GM12878 (cell line): ENCODE results near the gene MRAS. TPM values are rescaled to one million over a fixed set of nuclear protein-coding genes. Genes with fewer than 3 reads are reported as not detected.

Experiments used
- ATAC-seq: fragments of 200-7000 bp; cut with Tn5 transposase; 3 replicates; pipeline ENCODE4 v1.9.1; 2020; ENCODE audit warnings: mild to moderate bottlenecking, moderate library complexity
- BruUV-seq: library from RNA; stranded (reverse); fragments of 400-500 nt; replicated peaks from 2 replicates; lab custom pipeline; 2021; lab: Mats Ljungman, UMichigan
- CTCF ChIA-PET: fragments of 300-600 bp; sonication (Branson Sonifier 250); formaldehyde crosslinking; extraction: SDS; loops from one replicate; lab custom pipeline; 2021; ENCODE audit warnings: inconsistent platforms; lab: Yijun Ruan, JAX
- POLR2A ChIA-PET: fragments of 350-600 bp; formaldehyde crosslinking; extraction: SDS; loops from one replicate; lab custom pipeline; 2021; ENCODE audit warnings: inconsistent platforms; lab: Charles Lee
- RAD21 ChIA-PET: fragments of 300-600 bp; sonication (Branson Sonifier 250); formaldehyde crosslinking; loops from one replicate; lab custom pipeline; 2023; ENCODE audit warnings: antibody characterized with exemption; ENCODE audit not compliant: unreplicated experiment; lab: Charles Lee
- SMC1A ChIA-PET: fragments of 300-600 bp; sonication (Branson Sonifier 250); formaldehyde crosslinking; loops from one replicate; lab custom pipeline; 2023; ENCODE audit not compliant: unreplicated experiment, uncharacterized antibody; lab: Charles Lee
- DNase-seq: peaks from one replicate; pipeline ENCODE4 v3.0.0-alpha.2; 2011; ENCODE audit warnings: low read depth, low spot score
- FAIRE-seq: peaks from 3 replicates; lab custom pipeline; 2011; peaks lifted over from hg19 to GRCh38; lab: Jason Lieb, UNC
- H2AFZ ChIP-seq: 2 replicates; pipeline ENCODE4 v1.6.0; 2011; ENCODE audit warnings: low read depth, low read length, control low read depth; ENCODE audit not compliant: control insufficient read depth
- H3K27ac ChIP-seq: 2 replicates; pipeline ENCODE4 v1.5.1; 2011; ENCODE audit warnings: control low read depth; ENCODE audit not compliant: control insufficient read depth, insufficient read depth
- H3K27me3 ChIP-seq, 2 experiments: replicated peaks in 1 of 2; 2 replicates each; pipeline versions ENCODE4 v1.6.0 to v1.6.1; 2011; ENCODE audit warnings: low read length in 1 of 2; ENCODE audit not compliant: control insufficient read depth in 2 of 2, insufficient read depth in 2 of 2
- H3K36me3 ChIP-seq, 2 experiments: 2 replicates each; pipeline ENCODE4 v1.5.1; 2011; ENCODE audit warnings: low read length in 1 of 2; ENCODE audit not compliant: control insufficient read depth in 2 of 2, insufficient read depth in 2 of 2
- H3K4me1 ChIP-seq: 2 replicates; pipeline ENCODE4 v1.6.1; 2011; ENCODE audit warnings: mild to moderate bottlenecking, low read length, moderate library complexity, mixed read lengths; ENCODE audit not compliant: control insufficient read depth, insufficient read depth
- H3K4me2 ChIP-seq: 2 replicates; pipeline ENCODE4 v1.6.0; 2011; ENCODE audit warnings: control low read depth; ENCODE audit not compliant: control insufficient read depth, insufficient read depth
- H3K4me3 ChIP-seq: fragments of 200-600 bp; sonication (generic); 2 replicates; pipeline ENCODE4 v1.5.1; 2016
- H3K79me2 ChIP-seq: 2 replicates; pipeline ENCODE4 v1.6.0; 2011; ENCODE audit warnings: low read length; ENCODE audit not compliant: control insufficient read depth, insufficient read depth
- H3K9ac ChIP-seq: 2 replicates; pipeline ENCODE4 v1.8.0; 2011; ENCODE audit warnings: low read length, control low read depth, mixed read lengths; ENCODE audit not compliant: control insufficient read depth, insufficient read depth
- H3K9me3 ChIP-seq: replicated peaks from 3 replicates; pipeline ENCODE4 v1.5.1; 2011; ENCODE audit warnings: mild to moderate bottlenecking, low read length; ENCODE audit not compliant: control insufficient read depth, insufficient read depth
- H4K20me1 ChIP-seq: 2 replicates; pipeline ENCODE4 v1.6.0; 2011; ENCODE audit not compliant: control insufficient read depth, insufficient read depth
- ASH2L ChIP-seq: fragments of 300-600, 200-600 bp; sonication (generic); IDR thresholded peaks from 2 replicates; pipeline ENCODE4 v1.6.1; 2017; ENCODE audit warnings: low read depth, mild to moderate bottlenecking, borderline replicate concordance
- CBX3 ChIP-seq: fragments of 200-600 bp; sonication (generic); IDR thresholded peaks from 2 replicates; pipeline ENCODE4 v1.6.1; 2016; ENCODE audit warnings: low read depth, borderline replicate concordance
- ESRRA ChIP-seq: IDR thresholded peaks from 2 replicates; pipeline ENCODE4 v1.6.1; 2012; ENCODE audit warnings: mild to moderate bottlenecking, low read length, improper control_type of control experiment
- IKZF1 ChIP-seq: fragments of 450-650 bp; conservative IDR thresholded peaks from 2 replicates; pipeline ENCODE4 v1.6.1; 2017; ENCODE audit warnings: antibody characterized with exemption, mild to moderate bottlenecking
- KDM1A ChIP-seq: fragments of 200-600 bp; sonication (generic); IDR thresholded peaks from 2 replicates; pipeline ENCODE4 v1.6.1; 2016; ENCODE audit warnings: borderline replicate concordance
- LARP7 ChIP-seq: fragments of 450-650 bp; IDR thresholded peaks from 2 replicates; pipeline ENCODE4 v1.6.1; 2017; ENCODE audit warnings: mild to moderate bottlenecking
- RBBP5 ChIP-seq: fragments of 200-600 bp; sonication (generic); conservative IDR thresholded peaks from 2 replicates; pipeline ENCODE4 v1.6.1; 2016
- RCOR1 ChIP-seq: conservative IDR thresholded peaks from 2 replicates; pipeline ENCODE4 v1.6.1; 2012; ENCODE audit warnings: low read depth, low read length, improper control_type of control experiment
- RELB ChIP-seq: fragments of 450-650 bp; IDR thresholded peaks from 2 replicates; pipeline ENCODE4 v1.6.1; 2017; ENCODE audit warnings: low read depth, mild to moderate bottlenecking, moderate library complexity
- SMAD5 ChIP-seq: IDR thresholded peaks from 2 replicates; pipeline ENCODE4 v1.6.1; 2016; ENCODE audit warnings: antibody characterized with exemption, low read depth
- SPI1 ChIP-seq: IDR thresholded peaks from 2 replicates; pipeline ENCODE4 v1.6.1; 2011; ENCODE audit warnings: low read depth, mild to moderate bottlenecking, low read length, moderate library complexity, borderline replicate concordance; ENCODE audit not compliant: insufficient read depth
- SRF ChIP-seq, 2 experiments: IDR thresholded peaks; 2 replicates each; pipeline ENCODE4 v1.6.1; 2011; ENCODE audit warnings: low read depth in 2 of 2, low read length in 2 of 2, mild to moderate bottlenecking in 1 of 2, moderate library complexity in 1 of 2
- TAF1 ChIP-seq: IDR thresholded peaks from 2 replicates; pipeline ENCODE4 v1.6.1; 2011; ENCODE audit warnings: mild to moderate bottlenecking, low read depth, low read length, borderline replicate concordance
- YBX1 ChIP-seq: fragments of 450-650 bp; IDR thresholded peaks from 2 replicates; pipeline ENCODE4 v1.6.1; 2016; ENCODE audit warnings: antibody characterized with exemption
- ZNF384 ChIP-seq: IDR thresholded peaks from 2 replicates; pipeline ENCODE4 v1.6.1; 2012; ENCODE audit warnings: low read depth, mild to moderate bottlenecking, low read length, improper control_type of control experiment, borderline replicate concordance
- WGBS: methylation state at CpG from one replicate; pipeline ENCODE4 v1.1.6; 2016; ENCODE audit warnings: low lambda C conversion rate; ENCODE audit not compliant: insufficient replicate concordance, insufficient coverage; ENCODE audit errors: missing lambda C conversion rate; 5-methylcytosine and 5-hydroxymethylcytosine counted together
- in situ Hi-C: fragments of 300-500 bp; cut with MboI; formaldehyde crosslinking; loops from 9 replicates; pipeline ENCODE4 v1.14.3; 2018; ENCODE audit warnings: mixed read lengths
- intact Hi-C: fragments of 100-400 bp; cut with micrococcal nuclease; formaldehyde crosslinking; loops from one replicate; pipeline ENCODE4 v1.14.2; 2022; ENCODE audit not compliant: unreplicated experiment
- polyA plus RNA-seq, 11 experiments: library from polyadenylated mRNA; depleted of rRNA in 4 of 11; unstranded in 6 of 11; stranded (reverse) in 5 of 11; fragments of >200 nt; fragmentation: Nextera tagmentation in 4 of 11; fragmentation: Illumina TruSeq in 1 of 11; extraction: Ambion mirVana in 4 of 11; extraction: Trizol in 1 of 11; gene quantifications; 1 replicate in 1 of 11; 2 replicates in 10 of 11; pipeline versions ENCODE4 v1.2.1 to v1.2.3, GENCODE V29; 2011 to 2016; ENCODE audit warnings: inconsistent platforms in 2 of 11, missing spikeins in 2 of 11, low read depth in 1 of 11
- total RNA-seq, 4 experiments: library from RNA; depleted of rRNA in 3 of 4; stranded (reverse); fragments of >200 nt in 3 of 4; fragmentation: Illumina TruSeq in 1 of 4; extraction: Trizol in 1 of 4; gene quantifications; 2 replicates each; pipeline versions ENCODE4 v1.2.1 to v1.2.3, GENCODE V29; 2013 to 2021
- TF ChIP-seq, protein P1 (sequence below): fragments of 150-350 bp; IDR thresholded peaks from 2 replicates; pipeline ENCODE4 v1.6.1; 2016; ENCODE audit warnings: low read depth, low read length
- TF ChIP-seq, protein P2 (sequence below): IDR thresholded peaks from 2 replicates; pipeline ENCODE4 v1.6.1; 2012; ENCODE audit warnings: low read length, inconsistent platforms
- TF ChIP-seq, protein P3 (sequence below), 3 experiments: IDR thresholded peaks in 2 of 3; conservative IDR thresholded peaks in 1 of 3; 2 replicates each; pipeline ENCODE4 v1.5.1; 2011; ENCODE audit warnings: low read depth in 3 of 3, low read length in 3 of 3, mild to moderate bottlenecking in 3 of 3, control low read depth in 2 of 3, moderate library complexity in 2 of 3, inconsistent platforms in 1 of 3, mixed read lengths in 1 of 3; ENCODE audit not compliant: control insufficient read depth in 2 of 3, insufficient read depth in 1 of 3; ENCODE audit errors: extremely low read depth in 1 of 3

The MRAS gene
- total and polyA plus RNA-seq, 10 of the 15 experiments (the other 5 are each of a cell fraction or from before 2014, with no cell fraction given) = 0.01 to 0.44 (median 0.17) TPM; not detected in 6

- TF ChIP-seq ESRRA = no peak
- no peak for TF ChIP-seq RCOR1
- no peak for TF ChIP-seq SRF (IDR thresholded peaks at IDR 0.05; ENCODE audit: low read depth in 2 of 2, low read length in 2 of 2)
- TF ChIP-seq YBX1 = no peak
- TF ChIP-seq SMAD5 = no peak
- TF ChIP-seq, protein P1, sequence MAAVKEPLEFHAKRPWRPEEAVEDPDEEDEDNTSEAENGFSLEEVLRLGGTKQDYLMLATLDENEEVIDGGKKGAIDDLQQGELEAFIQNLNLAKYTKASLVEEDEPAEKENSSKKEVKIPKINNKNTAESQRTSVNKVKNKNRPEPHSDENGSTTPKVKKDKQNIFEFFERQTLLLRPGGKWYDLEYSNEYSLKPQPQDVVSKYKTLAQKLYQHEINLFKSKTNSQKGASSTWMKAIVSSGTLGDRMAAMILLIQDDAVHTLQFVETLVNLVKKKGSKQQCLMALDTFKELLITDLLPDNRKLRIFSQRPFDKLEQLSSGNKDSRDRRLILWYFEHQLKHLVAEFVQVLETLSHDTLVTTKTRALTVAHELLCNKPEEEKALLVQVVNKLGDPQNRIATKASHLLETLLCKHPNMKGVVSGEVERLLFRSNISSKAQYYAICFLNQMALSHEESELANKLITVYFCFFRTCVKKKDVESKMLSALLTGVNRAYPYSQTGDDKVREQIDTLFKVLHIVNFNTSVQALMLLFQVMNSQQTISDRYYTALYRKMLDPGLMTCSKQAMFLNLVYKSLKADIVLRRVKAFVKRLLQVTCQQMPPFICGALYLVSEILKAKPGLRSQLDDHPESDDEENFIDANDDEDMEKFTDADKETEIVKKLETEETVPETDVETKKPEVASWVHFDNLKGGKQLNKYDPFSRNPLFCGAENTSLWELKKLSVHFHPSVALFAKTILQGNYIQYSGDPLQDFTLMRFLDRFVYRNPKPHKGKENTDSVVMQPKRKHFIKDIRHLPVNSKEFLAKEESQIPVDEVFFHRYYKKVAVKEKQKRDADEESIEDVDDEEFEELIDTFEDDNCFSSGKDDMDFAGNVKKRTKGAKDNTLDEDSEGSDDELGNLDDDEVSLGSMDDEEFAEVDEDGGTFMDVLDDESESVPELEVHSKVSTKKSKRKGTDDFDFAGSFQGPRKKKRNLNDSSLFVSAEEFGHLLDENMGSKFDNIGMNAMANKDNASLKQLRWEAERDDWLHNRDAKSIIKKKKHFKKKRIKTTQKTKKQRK = no peak
- TF ChIP-seq KDM1A = no peak
- TF ChIP-seq RELB = no peak
- no peak for TF ChIP-seq ZNF384
- TF ChIP-seq, protein P2, sequence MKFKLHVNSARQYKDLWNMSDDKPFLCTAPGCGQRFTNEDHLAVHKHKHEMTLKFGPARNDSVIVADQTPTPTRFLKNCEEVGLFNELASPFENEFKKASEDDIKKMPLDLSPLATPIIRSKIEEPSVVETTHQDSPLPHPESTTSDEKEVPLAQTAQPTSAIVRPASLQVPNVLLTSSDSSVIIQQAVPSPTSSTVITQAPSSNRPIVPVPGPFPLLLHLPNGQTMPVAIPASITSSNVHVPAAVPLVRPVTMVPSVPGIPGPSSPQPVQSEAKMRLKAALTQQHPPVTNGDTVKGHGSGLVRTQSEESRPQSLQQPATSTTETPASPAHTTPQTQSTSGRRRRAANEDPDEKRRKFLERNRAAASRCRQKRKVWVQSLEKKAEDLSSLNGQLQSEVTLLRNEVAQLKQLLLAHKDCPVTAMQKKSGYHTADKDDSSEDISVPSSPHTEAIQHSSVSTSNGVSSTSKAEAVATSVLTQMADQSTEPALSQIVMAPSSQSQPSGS = no peak
- TF ChIP-seq TAF1 = no peak
- no peak for TF ChIP-seq RBBP5
- TF ChIP-seq, protein P3, sequence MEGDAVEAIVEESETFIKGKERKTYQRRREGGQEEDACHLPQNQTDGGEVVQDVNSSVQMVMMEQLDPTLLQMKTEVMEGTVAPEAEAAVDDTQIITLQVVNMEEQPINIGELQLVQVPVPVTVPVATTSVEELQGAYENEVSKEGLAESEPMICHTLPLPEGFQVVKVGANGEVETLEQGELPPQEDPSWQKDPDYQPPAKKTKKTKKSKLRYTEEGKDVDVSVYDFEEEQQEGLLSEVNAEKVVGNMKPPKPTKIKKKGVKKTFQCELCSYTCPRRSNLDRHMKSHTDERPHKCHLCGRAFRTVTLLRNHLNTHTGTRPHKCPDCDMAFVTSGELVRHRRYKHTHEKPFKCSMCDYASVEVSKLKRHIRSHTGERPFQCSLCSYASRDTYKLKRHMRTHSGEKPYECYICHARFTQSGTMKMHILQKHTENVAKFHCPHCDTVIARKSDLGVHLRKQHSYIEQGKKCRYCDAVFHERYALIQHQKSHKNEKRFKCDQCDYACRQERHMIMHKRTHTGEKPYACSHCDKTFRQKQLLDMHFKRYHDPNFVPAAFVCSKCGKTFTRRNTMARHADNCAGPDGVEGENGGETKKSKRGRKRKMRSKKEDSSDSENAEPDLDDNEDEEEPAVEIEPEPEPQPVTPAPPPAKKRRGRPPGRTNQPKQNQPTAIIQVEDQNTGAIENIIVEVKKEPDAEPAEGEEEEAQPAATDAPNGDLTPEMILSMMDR (IDR thresholded peaks at IDR 0.05 in 2 of 3, conservative IDR thresholded peaks at IDR 0.05 in 1 of 3; ENCODE audit: control insufficient read depth in 2 of 3, extremely low read depth in 1 of 3, insufficient read depth in 1 of 3, low read depth in 3 of 3, low read length in 3 of 3) = no peak
- no peak for TF ChIP-seq ASH2L
- no peak for TF ChIP-seq LARP7
- TF ChIP-seq CBX3 = no peak
- TF ChIP-seq IKZF1 = no peak
- TF ChIP-seq SPI1 = no peak
- DNase-seq = no peak
- Histone ChIP-seq H3K4me1 (peaks cover 17% of the 10 kb centered on the region), H3K9ac (no peak overlapping the region), H3K27me3 (peaks cover 6 to 15% of the 10 kb centered on the region in 2 experiments), H3K27ac (no peak overlapping the region), H3K4me2 (no peak overlapping the region), H3K4me3 (no peak overlapping the region), H2AFZ (no peak overlapping the region), H4K20me1 (peaks cover 2% of the 10 kb centered on the region; the same call in 1 of the 2 replicates), H3K79me2 (no peaks in the 10 kb centered on the region), H3K9me3 (peaks cover 4% of the 10 kb centered on the region), H3K36me3 (no peaks in the 10 kb centered on the region)
- in situ Hi-C loops (no loop called here), intact Hi-C loops (no loop called here)
- CTCF ChIA-PET = no interaction called here
- POLR2A ChIA-PET = no interaction called here
- 34% methylated on average over 8 of the region's 8 CpGs for WGBS
- RAD21 ChIA-PET = no interaction called here
- ATAC-seq = no peak
- SMC1A ChIA-PET = interaction anchor here (1.4 kb wide), 1 partner anchor 37 kb away, joined by 3 read pairs; no protein-coding TSS in a partner anchor
- FAIRE-seq = no peak
- BruUV-seq = no TSS peak
Measured at GRCh38 chr3:138370321-138370720, 21.9 kb downstream of the MRAS start.
